Hematopoietic multipotent progenitor cell treated with erythropoietin and hydrocortisone succinate and interleukin-3 and kit ligand, for 8 days (in vitro differentiated cells): Measurements from ENCODE around the gene CERKL.

Source experiments
- DNase-seq: peaks from one replicate; pipeline ENCODE4 v3.0.0-alpha.2; 2015

The CERKL gene

DNA sequence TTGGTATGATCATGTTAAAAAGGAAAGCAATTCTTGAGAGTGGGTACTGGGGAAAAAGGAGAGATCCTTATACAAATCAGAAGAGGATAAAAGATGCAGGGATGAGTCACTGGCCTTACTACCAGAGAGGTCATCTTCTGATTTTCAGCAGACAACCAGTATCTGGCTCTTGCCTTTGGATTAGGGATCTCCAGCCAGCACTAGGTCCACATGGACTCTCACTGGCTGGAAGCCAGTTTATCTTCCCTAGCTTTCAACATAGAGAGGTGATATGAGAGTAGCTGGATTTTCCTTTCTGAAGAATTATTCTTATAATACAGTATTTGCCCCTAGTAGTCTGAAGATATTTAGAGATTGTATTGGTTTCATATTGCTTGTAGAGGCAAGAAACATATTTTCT is 30.2 kb downstream of the CERKL start:
- DNase-seq: no peak

GRCh38 chr2:181623159-181623558 is 33.7 kb downstream of the CERKL start:
- DNase-seq: no peak

DNA sequence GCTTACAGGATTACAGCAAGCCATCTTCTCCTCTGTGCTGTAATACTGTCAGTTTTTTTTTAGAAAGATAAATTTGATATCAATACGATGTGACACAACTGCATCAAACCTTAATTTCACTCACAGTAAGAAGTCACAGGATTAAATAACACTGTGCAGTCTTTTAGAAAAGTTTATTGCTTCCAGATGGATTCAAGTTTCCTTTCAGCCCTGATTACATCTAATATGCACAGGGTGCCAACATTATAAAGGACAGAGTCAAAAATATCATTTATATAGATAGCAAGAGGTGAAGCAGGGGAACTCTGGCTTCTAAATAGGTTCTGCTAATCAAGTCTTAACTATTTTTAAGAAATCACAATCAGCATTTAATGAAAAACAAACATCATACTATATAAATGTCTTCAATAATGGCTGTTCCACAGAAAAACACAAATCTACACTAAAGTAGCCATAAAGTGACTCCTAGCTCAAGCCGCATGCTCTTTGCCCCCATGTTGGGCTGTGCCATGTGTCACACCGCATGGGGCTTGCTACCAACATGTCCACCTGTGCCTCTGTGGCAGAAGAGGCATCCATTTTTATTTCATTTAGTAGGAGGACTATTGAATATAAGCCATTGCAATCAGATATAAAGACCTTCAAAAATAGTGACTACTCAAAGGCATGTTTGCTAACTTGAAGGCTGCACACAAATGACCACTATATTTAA is 35.0 kb downstream of the CERKL start:
- no peak for DNase-seq

GRCh38 chr2:181619516-181619915 is 37.4 kb downstream of the CERKL start:
- DNase-seq: no peak

GRCh38 chr2:181616715-181617114 is 40.2 kb downstream of the CERKL start:
- no peak for DNase-seq

GRCh38 chr2:181614874-181615638 is 41.8 kb downstream of the CERKL start:
- DNase-seq: no peak

GRCh38 chr2:181613241-181613640 is 43.7 kb downstream of the CERKL start:
- DNase-seq: no peak

GRCh38 chr2:181607629-181608590 is 49.0 kb downstream of the CERKL start:
- DNase-seq: no peak

DNA sequence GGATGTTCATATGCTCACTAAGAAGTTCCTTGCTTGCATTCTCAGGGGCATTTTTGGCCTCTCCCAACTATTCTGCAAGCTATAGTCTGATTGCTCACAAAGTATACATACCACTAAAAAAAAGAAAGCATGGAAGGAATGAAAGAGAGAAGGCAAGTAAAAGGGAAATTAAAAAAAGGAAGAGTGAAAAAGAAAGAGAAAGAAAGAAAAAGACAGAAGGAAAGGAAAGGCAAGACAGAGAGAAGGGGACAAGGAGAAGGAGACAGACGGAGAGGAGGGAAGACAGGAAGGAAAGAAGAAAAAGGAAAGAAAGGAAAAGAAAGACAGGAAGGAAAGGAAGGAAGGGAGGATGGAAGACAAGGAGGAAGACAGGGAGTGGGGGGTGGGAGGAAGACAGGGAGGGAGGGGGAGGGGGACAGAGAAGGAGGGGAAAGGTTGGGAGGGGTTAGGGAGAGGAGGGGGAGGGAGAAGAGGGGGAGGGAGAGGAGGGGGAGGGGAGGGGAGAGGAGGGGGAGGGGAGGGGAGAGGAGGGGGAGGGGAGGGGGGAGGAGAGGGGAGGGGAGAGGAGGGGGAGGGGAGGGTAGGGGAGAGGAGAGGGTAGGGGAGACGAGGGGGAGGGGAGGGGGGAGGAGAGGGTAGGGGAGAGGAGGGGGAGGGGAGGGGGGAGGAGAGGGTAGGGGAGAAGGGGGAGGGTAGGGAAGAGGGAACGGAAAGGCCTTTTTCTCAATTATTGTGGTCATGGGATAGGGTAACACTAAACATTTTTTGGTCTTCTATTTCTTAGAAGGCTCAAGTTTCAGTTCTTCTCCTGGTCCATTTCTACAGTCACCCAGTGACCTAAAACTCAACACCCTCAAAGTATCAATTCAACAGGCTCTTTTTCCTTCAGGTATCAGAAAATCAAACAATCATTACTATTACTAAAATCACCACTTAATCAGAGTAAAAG is 50.7 kb downstream of the CERKL start:
- DNase-seq: no peak

- no peak for DNase-seq
Measured at GRCh38 chr2:181602017-181602416, 54.9 kb downstream of the CERKL start.

GRCh38 chr2:181596556-181596955 is 60.3 kb downstream of the CERKL start:
- no peak for DNase-seq

GRCh38 chr2:181594322-181594721 is 62.6 kb downstream of the CERKL start:
- no peak for DNase-seq

DNA sequence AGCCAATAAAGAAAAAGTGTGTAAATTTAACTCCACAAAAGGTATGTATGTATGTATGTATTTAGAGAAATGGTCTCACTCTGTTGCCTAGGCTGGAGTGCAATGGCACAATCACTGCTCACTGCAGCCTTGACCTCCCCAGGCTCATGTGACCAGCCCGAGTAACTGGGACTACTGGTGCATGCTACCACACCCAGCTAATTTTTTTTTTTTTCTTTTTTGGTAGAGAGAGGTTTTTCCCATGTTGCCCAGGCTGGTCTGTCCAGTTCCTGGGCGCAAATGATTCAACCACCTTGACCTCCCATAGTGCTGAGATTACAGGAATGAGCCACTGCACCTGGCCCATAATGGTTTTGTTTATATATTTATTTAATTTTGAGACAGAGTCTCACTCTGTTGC is 67.1 kb downstream of the CERKL start:
- DNase-seq: no peak

GRCh38 chr2:181588546-181588945 is 68.4 kb downstream of the CERKL start:
- no peak for DNase-seq

DNA sequence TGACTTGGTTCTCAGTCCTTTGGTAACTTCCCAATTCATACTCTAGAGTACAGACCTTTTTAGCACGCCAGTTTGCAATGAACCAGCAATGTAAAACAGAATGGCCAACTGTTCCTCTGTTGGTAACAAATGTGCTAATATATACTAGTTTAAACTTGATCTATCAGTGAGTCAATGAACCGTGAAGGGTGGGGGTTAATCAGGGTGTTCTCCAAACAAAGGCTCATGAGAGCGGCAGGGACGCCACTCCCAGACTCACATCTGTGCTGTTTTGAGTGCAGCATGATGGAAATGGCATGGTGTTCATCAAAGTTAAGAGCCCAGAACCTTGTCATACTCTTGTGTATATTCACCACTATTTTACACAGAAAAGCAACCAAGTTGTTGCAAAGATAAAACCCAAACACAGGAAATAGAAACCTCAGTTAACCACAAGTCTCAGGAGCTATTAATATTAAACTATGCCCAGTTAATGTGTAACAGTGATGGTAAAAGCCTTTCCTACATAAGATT is 70.3 kb downstream of the CERKL start:
- peak; percentile 5 for DNase-seq

- DNase-seq: no peak
Measured at GRCh38 chr2:181585732-181586131, 71.2 kb downstream of the CERKL start.

DNA sequence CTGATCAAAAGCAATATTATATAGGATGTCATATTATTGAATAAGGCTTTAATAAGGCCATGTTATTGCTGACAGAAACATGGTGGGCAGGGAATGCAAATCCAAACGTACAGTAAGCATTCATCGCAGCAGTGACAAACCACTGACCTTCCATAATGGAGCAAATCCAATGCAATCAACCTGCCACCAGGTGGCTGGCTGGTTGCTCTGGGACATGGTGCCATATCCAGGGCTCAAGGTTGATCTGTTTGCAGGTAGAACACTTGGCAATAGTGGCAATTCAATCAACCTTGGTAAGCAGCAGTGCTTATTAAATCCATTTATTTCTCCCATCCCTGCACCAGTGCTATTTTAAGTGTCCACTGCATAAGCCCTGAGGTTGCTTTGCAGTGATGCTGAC is 75.4 kb downstream of the CERKL start:
- DNase-seq: no peak

GRCh38 chr2:181578829-181579228 is 78.1 kb downstream of the CERKL start:
- DNase-seq: no peak

DNA sequence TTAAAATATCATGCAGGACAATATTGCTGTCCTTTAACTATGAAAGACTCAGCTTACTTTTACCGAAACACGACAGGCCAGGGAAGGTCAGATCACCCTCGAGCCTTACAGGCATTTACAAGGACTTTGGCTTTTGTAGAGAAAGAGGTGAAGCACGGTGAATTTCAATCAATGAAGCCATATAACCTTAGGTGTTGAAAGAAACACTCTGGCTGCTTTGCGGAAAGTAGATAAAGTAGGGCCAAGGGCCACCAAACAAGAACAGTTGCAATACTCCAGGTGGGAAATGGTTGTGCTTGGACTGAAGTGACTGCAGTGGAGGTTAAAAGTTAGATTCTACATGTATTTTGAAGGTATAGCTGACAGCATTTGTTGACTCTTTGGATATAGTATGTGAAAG is 80.5 kb downstream of the CERKL start:
- DNase-seq: no peak

GRCh38 chr2:181575650-181576025 is 81.3 kb downstream of the CERKL start:
- no peak for DNase-seq

- DNase-seq: no peak
Measured at GRCh38 chr2:181575024-181575649, 81.8 kb downstream of the CERKL start.

DNA sequence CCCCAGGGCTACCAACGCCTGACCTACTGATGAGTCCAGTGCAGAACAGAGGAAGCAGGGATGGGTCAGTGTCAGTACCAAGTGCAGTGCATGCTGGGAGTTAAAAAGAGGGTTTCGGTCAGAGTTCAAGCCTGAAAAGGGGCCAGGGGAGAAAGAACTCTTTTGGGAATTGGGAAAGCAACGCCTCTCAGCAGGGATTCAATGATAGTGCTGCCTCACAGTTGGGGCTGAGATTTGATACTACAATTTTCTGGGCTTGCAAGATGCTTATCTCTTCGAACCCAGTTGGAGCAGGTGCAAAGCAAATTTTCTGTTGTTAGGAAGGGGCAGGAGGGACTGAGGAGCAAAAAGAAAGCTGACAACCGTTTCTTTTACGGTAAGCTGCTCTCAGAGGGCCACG is 82.6 kb downstream of the CERKL start:
- no peak for DNase-seq
